Stomach (tissue), 4 donors: ENCODE measurements around the gene EDC3.

ENCODE experiments used
- CTCF ChIP-seq, 7 experiments: fragments of 450-650 bp in 4 of 7; fragments of 200-600 bp in 3 of 7; sonication (generic) in 3 of 7; IDR thresholded peaks; one replicate each; pipeline ENCODE4 v1.5.1; 2016 to 2019; ENCODE audit warnings: antibody characterized with exemption in 7 of 7, control low read depth in 2 of 7, mild to moderate bottlenecking in 1 of 7
- EP300 ChIP-seq: sonication (generic); formaldehyde crosslinking; IDR thresholded peaks from one replicate; pipeline ENCODE4 v1.6.1; 2017; ENCODE audit warnings: antibody characterized with exemption
- POLR2A ChIP-seq, 4 donors: fragments of 450-650 bp; IDR thresholded peaks; one replicate each; pipeline ENCODE4 v1.6.1; 2016; ENCODE audit warnings: antibody characterized with exemption in 4 of 4, control low read depth in 2 of 4, mild to moderate bottlenecking in 1 of 4, moderate library complexity in 1 of 4
- POLR2AphosphoS5 ChIP-seq, 3 donors: sonication (generic); formaldehyde crosslinking; IDR thresholded peaks; one replicate each; pipeline ENCODE4 v1.6.1; 2016; ENCODE audit warnings: antibody characterized with exemption in 3 of 3

- TF ChIP-seq CTCF (IDR thresholded peaks at IDR 0.05) (no peak), POLR2AphosphoS5 (IDR thresholded peaks at IDR 0.05) (no peak), POLR2A (IDR thresholded peaks at IDR 0.05) (no peak), EP300 (no peak)
Measured at GRCh38 chr15:74619916-74620635, 75.7 kb downstream of the EDC3 start.
